ENCODE data around the gene TMEM220. TPM values are rescaled to one million over a fixed set of nuclear protein-coding genes. Genes with fewer than 3 reads are reported as not detected.

Gene TMEM220
- total and polyA plus RNA-seq, 10 of the 15 experiments (the other 5 are each of a cell fraction or from before 2014, with no cell fraction given) = 0.02 to 0.30 (median 0.06) TPM; not detected in 1

GRCh38 chr17:10754109-10754508 is 24.3 kb upstream of the TMEM220 start (continued):
- TF ChIP-seq CTCF (IDR thresholded peaks at IDR 0.05 in 2 of 3, conservative IDR thresholded peaks at IDR 0.05 in 1 of 3; ENCODE audit: control insufficient read depth in 2 of 3, extremely low read depth in 1 of 3, insufficient read depth in 1 of 3, low read depth in 3 of 3, low read length in 3 of 3) (peak; percentile 25 to 43 (median 39); a peak in 4 of 6 replicates), ZNF622 (IDR thresholded peaks at IDR 0.05) (no peak), NFXL1 (IDR thresholded peaks at IDR 0.05; ENCODE audit: borderline replicate concordance) (no peak), RAD21 (IDR thresholded peaks at IDR 0.05; ENCODE audit: insufficient read depth, low read depth, low read length) (0 out of 2 replicates have a peak, but pooled peaks have one; percentile 7), ASH2L (IDR thresholded peaks at IDR 0.05; ENCODE audit: borderline replicate concordance, low read depth) (no peak)

GRCh38 chr17:10752696-10753095 is 22.9 kb upstream of the TMEM220 start:
- Histone ChIP-seq H3K9ac (ENCODE audit: control insufficient read depth, insufficient read depth, low read length) (no peak overlapping the region), H3K79me2 (ENCODE audit: control insufficient read depth, insufficient read depth, low read length) (no peaks in the 10 kb centered on the region), H3K27me3 (replicated peaks in 1 of 2; ENCODE audit: control insufficient read depth in 2 of 2, insufficient read depth in 2 of 2, low read length in 1 of 2) (no peaks in the 10 kb centered on the region), H3K4me3 (no peak overlapping the region), H3K36me3 (ENCODE audit: control insufficient read depth in 2 of 2, insufficient read depth in 2 of 2, low read length in 1 of 2) (no peaks in the 10 kb centered on the region), H2AFZ (ENCODE audit: control insufficient read depth, low read depth, low read length) (no peak overlapping the region), H4K20me1 (ENCODE audit: control insufficient read depth, insufficient read depth) (no peaks in the 10 kb centered on the region), H3K4me1 (ENCODE audit: control insufficient read depth, insufficient read depth, low read length) (no peaks in the 10 kb centered on the region), H3K9me3 (replicated peaks; ENCODE audit: control insufficient read depth, insufficient read depth, low read length) (no peaks in the 10 kb centered on the region), H3K4me2 (ENCODE audit: control insufficient read depth, insufficient read depth) (no peak overlapping the region), H3K27ac (ENCODE audit: control insufficient read depth, insufficient read depth) (no peak overlapping the region)
- WGBS (ENCODE audit: insufficient coverage, insufficient replicate concordance, low lambda C conversion rate, missing lambda C conversion rate) = 38% methylated on average over 10 of the region's 10 CpGs
- TF ChIP-seq EZH2 (IDR thresholded peaks at IDR 0.05; ENCODE audit: borderline replicate concordance, control insufficient read depth, low read depth, low read length) (no peak), FOS (IDR thresholded peaks at IDR 0.05; ENCODE audit: borderline replicate concordance, extremely low read depth, insufficient read length) (no peak)
- DNase-seq (ENCODE audit: low read depth, low spot score) = no peak
- FAIRE-seq = no peak
- in situ Hi-C loops (cut with MboI) (no loop called here), intact Hi-C loops (cut with micrococcal nuclease; ENCODE audit: unreplicated experiment) (loop anchor here (5.0 kb wide), 1 partner anchor 95 kb away; no protein-coding TSS in a partner anchor)
- SMC1A ChIA-PET (ENCODE audit: uncharacterized antibody, unreplicated experiment) = no interaction called here
- CTCF ChIA-PET = no interaction called here
- POLR2A ChIA-PET = no interaction called here
- no peak for ATAC-seq
- BruUV-seq (replicated peaks) = no TSS peak
- RAD21 ChIA-PET (ENCODE audit: unreplicated experiment) = no interaction called here

Measured in GM12878 (cell line).